ENCODE data around the gene ANGEL1. TPM values are rescaled to one million over a fixed set of nuclear protein-coding genes. Genes with fewer than 3 reads are reported as not detected.

ANGEL1 gene
- total and polyA plus RNA-seq, 9 of the 15 experiments (the other 6 are each of a cell fraction or from before 2014, with no cell fraction given) = 2.1 to 22.2 (median 7.3) TPM

DNA sequence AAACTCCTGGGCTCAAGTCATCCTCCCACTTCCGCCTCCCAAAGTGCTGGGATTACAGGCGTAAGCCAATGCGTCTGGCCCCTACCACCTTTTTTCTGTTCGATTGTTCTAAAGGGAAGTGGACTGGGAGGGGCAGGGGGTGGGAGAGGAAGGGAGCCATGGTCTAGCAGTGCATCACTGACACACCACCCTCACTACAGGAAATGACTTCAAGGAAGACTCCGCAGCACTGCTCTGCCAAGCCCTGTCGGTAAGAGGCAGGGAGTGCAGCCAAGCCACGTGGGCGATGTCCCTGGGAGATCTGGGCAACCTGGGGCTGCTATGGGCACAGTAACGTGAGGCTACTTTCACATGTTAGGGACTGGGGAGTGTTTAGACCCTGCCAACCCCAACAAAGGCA lies 31.5 kb upstream of the ANGEL1 start (continued):
- TF ChIP-seq, protein P1, sequence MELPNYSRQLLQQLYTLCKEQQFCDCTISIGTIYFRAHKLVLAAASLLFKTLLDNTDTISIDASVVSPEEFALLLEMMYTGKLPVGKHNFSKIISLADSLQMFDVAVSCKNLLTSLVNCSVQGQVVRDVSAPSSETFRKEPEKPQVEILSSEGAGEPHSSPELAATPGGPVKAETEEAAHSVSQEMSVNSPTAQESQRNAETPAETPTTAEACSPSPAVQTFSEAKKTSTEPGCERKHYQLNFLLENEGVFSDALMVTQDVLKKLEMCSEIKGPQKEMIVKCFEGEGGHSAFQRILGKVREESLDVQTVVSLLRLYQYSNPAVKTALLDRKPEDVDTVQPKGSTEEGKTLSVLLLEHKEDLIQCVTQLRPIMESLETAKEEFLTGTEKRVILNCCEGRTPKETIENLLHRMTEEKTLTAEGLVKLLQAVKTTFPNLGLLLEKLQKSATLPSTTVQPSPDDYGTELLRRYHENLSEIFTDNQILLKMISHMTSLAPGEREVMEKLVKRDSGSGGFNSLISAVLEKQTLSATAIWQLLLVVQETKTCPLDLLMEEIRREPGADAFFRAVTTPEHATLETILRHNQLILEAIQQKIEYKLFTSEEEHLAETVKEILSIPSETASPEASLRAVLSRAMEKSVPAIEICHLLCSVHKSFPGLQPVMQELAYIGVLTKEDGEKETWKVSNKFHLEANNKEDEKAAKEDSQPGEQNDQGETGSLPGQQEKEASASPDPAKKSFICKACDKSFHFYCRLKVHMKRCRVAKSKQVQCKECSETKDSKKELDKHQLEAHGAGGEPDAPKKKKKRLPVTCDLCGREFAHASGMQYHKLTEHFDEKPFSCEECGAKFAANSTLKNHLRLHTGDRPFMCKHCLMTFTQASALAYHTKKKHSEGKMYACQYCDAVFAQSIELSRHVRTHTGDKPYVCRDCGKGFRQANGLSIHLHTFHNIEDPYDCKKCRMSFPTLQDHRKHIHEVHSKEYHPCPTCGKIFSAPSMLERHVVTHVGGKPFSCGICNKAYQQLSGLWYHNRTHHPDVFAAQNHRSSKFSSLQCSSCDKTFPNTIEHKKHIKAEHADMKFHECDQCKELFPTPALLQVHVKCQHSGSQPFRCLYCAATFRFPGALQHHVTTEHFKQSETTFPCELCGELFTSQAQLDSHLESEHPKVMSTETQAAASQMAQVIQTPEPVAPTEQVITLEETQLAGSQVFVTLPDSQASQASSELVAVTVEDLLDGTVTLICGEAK (IDR thresholded peaks at IDR 0.05) = 0 out of 2 replicates have a peak, but pooled peaks have one; percentile 26
- TF ChIP-seq, protein P1 (CRISPR knock-in tag; IDR thresholded peaks at IDR 0.05) = no peak
- TF ChIP-seq ADNP (tag; IDR thresholded peaks at IDR 0.05) (no peak), ZSCAN32 (CRISPR knock-in tag; IDR thresholded peaks at IDR 0.05) (no peak), FUS (optimal IDR thresholded peaks at IDR 0.05; ENCODE audit: low read depth, low read length) (no peak), HDAC2 (IDR thresholded peaks at IDR 0.05) (no peak), ZNF316 (IDR thresholded peaks at IDR 0.05) (no peak), KLF6 (CRISPR knock-in tag; IDR thresholded peaks at IDR 0.05; ENCODE audit: borderline replicate concordance) (no peak), ZNF785 (CRISPR knock-in tag; IDR thresholded peaks at IDR 0.05) (no peak), PTBP1 (IDR thresholded peaks at IDR 0.05; ENCODE audit: low read depth, low read length) (no peak), ELF4 (CRISPR knock-in tag; IDR thresholded peaks at IDR 0.05) (no peak), PPARD (CRISPR knock-in tag; IDR thresholded peaks at IDR 0.05) (no peak), HNRNPH1 (optimal IDR thresholded peaks at IDR 0.05; ENCODE audit: low read depth, low read length) (no peak), ZNF224 (CRISPR knock-in tag; IDR thresholded peaks at IDR 0.05) (no peak)
- TF ChIP-seq, protein P2, sequence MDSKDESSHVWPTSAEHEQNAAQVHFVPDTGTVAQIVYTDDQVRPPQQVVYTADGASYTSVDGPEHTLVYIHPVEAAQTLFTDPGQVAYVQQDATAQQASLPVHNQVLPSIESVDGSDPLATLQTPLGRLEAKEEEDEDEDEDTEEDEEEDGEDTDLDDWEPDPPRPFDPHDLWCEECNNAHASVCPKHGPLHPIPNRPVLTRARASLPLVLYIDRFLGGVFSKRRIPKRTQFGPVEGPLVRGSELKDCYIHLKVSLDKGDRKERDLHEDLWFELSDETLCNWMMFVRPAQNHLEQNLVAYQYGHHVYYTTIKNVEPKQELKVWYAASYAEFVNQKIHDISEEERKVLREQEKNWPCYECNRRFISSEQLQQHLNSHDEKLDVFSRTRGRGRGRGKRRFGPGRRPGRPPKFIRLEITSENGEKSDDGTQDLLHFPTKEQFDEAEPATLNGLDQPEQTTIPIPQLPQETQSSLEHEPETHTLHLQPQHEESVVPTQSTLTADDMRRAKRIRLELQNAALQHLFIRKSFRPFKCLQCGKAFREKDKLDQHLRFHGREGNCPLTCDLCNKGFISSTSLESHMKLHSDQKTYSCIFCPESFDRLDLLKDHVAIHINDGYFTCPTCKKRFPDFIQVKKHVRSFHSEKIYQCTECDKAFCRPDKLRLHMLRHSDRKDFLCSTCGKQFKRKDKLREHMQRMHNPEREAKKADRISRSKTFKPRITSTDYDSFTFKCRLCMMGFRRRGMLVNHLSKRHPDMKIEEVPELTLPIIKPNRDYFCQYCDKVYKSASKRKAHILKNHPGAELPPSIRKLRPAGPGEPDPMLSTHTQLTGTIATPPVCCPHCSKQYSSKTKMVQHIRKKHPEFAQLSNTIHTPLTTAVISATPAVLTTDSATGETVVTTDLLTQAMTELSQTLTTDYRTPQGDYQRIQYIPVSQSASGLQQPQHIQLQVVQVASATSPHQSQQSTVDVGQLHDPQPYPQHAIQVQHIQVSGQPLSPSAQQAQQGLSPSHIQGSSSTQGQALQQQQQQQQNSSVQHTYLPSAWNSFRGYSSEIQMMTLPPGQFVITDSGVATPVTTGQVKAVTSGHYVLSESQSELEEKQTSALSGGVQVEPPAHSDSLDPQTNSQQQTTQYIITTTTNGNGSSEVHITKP (IDR thresholded peaks at IDR 0.05; ENCODE audit: partially characterized antibody) = no peak
- TF ChIP-seq, protein P3, sequence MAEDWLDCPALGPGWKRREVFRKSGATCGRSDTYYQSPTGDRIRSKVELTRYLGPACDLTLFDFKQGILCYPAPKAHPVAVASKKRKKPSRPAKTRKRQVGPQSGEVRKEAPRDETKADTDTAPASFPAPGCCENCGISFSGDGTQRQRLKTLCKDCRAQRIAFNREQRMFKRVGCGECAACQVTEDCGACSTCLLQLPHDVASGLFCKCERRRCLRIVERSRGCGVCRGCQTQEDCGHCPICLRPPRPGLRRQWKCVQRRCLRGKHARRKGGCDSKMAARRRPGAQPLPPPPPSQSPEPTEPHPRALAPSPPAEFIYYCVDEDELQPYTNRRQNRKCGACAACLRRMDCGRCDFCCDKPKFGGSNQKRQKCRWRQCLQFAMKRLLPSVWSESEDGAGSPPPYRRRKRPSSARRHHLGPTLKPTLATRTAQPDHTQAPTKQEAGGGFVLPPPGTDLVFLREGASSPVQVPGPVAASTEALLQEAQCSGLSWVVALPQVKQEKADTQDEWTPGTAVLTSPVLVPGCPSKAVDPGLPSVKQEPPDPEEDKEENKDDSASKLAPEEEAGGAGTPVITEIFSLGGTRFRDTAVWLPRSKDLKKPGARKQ (CRISPR knock-in tag; IDR thresholded peaks at IDR 0.05) = no peak

Measured in K562 (cell line).